OCI-LY1 (cell line): ENCODE results near the gene SUSD6.

Source experiments
- H2AFZ ChIP-seq: fragments of 200-600 bp; sonication (generic), shearing (Covaris generic); 2 replicates; pipeline ENCODE4 v1.6.0; 2014; ENCODE audit warnings: antibody characterized with exemption, mild to moderate bottlenecking, low read length
- H3F3A ChIP-seq: fragments of 200-600 bp; sonication (generic), shearing (Covaris generic); 2 replicates; pipeline ENCODE4 v1.6.0; 2014; ENCODE audit warnings: mild to moderate bottlenecking, antibody characterized with exemption, low read length, moderate library complexity; ENCODE audit not compliant: insufficient read depth
- H3K27ac ChIP-seq: fragments of 200-600 bp; sonication (generic); 2 replicates; pipeline ENCODE4 v1.5.1; 2014; ENCODE audit warnings: low read length, mixed run types, mild to moderate bottlenecking, low read depth; ENCODE audit not compliant: poor library complexity, severe bottlenecking
- H3K27me3 ChIP-seq: fragments of 200-600 bp; sonication (generic); 2 replicates; pipeline ENCODE4 v1.6.0; 2014; ENCODE audit warnings: antibody characterized with exemption, mild to moderate bottlenecking, low read length, moderate library complexity; ENCODE audit not compliant: insufficient read depth
- H3K36me3 ChIP-seq: fragments of 200-600 bp; sonication (generic); 2 replicates; pipeline ENCODE4 v1.6.1; 2014; ENCODE audit warnings: mild to moderate bottlenecking, antibody characterized with exemption, low read length, moderate library complexity, mixed read lengths; ENCODE audit not compliant: insufficient read depth
- H3K4me1 ChIP-seq: fragments of 200-600 bp; sonication (generic); 2 replicates; pipeline ENCODE4 v1.5.1; 2014; ENCODE audit warnings: mild to moderate bottlenecking, low read length, moderate library complexity; ENCODE audit not compliant: insufficient read depth, severe bottlenecking
- H3K4me2 ChIP-seq: fragments of 200-600 bp; sonication (generic), shearing (Covaris generic); 2 replicates; pipeline ENCODE4 v1.6.1; 2014; ENCODE audit warnings: low read length
- H3K4me3 ChIP-seq: fragments of 200-600 bp; sonication (generic); 2 replicates; pipeline ENCODE4 v1.5.1; 2014; ENCODE audit warnings: low read length, low read depth, mild to moderate bottlenecking, mixed read lengths; ENCODE audit not compliant: poor library complexity, severe bottlenecking
- H3K79me2 ChIP-seq: fragments of 200-600 bp; shearing (Covaris generic); 2 replicates; pipeline ENCODE4 v1.6.1; 2016; ENCODE audit warnings: mixed run types, low read length, mixed read lengths; ENCODE audit not compliant: insufficient read depth
- H3K9ac ChIP-seq: fragments of 200-600 bp; sonication (generic), shearing (Covaris generic); 2 replicates; pipeline ENCODE4 v1.6.1; 2014; ENCODE audit warnings: mild to moderate bottlenecking, low read length, mixed read lengths
- H3K9me2 ChIP-seq: fragments of 200-600 bp; sonication (generic), shearing (Covaris generic); 2 replicates; pipeline ENCODE4 v1.6.1; 2014; ENCODE audit warnings: low read depth, mild to moderate bottlenecking, low read length, mixed read lengths
- H3K9me3 ChIP-seq: fragments of 200-600 bp; shearing (Covaris generic); 2 replicates; pipeline ENCODE4 v1.6.1; 2014; ENCODE audit warnings: low read length, mixed read lengths
- H4K20me1 ChIP-seq: fragments of 200-600 bp; sonication (generic), shearing (Covaris generic); 2 replicates; pipeline ENCODE4 v1.6.0; 2016; ENCODE audit warnings: mild to moderate bottlenecking, low read length; ENCODE audit not compliant: insufficient read depth
- CTCF ChIP-seq: fragments of 200-600 bp; sonication (generic), shearing (Covaris generic); IDR thresholded peaks from 2 replicates; pipeline ENCODE4 v1.5.1; 2017; ENCODE audit warnings: mild to moderate bottlenecking, antibody characterized with exemption, low read length, moderate library complexity, mixed read lengths
- EZH2 ChIP-seq: fragments of 200-600 bp; sonication (generic), shearing (Covaris generic); IDR thresholded peaks from 2 replicates; pipeline ENCODE4 v1.8.0; 2017; ENCODE audit warnings: borderline replicate concordance, mixed run types, mild to moderate bottlenecking, antibody characterized with exemption, low read length, moderate library complexity, mixed read lengths

Gene SUSD6

GRCh38 chr14:69675245-69675583 is 63.8 kb downstream of the SUSD6 start:
- H3K27ac ChIP-seq, result no peak overlapping the region
- TF ChIP-seq CTCF (no peak), EZH2 (no peak)
- H3K36me3 ChIP-seq, result peaks cover 45% of the 10 kb centered on the region; the same call in 1 of the 2 replicates
- no peaks in the 10 kb centered on the region for H3F3A ChIP-seq
- H3K9me3 ChIP-seq, result no peaks in the 10 kb centered on the region
- H2AFZ ChIP-seq, result no peak overlapping the region
- no peak overlapping the region for H3K4me2 ChIP-seq
- H3K4me3 ChIP-seq, result no peak overlapping the region
- no peak overlapping the region for H3K9ac ChIP-seq
- peaks cover 93% of the 10 kb centered on the region for H3K79me2 ChIP-seq
- H3K9me2 ChIP-seq, result no peaks in the 10 kb centered on the region
- H3K27me3 ChIP-seq, result no peaks in the 10 kb centered on the region
- 0 out of 2 replicates have a peak, but pooled peaks cover 2% of the 10 kb centered on the region for H4K20me1 ChIP-seq
- peaks cover 50% of the 10 kb centered on the region for H3K4me1 ChIP-seq

- Histone ChIP-seq H3K9me2 (no peaks in the 10 kb centered on the region), H3K4me2 (no peak overlapping the region), H3K9me3 (no peaks in the 10 kb centered on the region), H3K27me3 (no peaks in the 10 kb centered on the region), H3K4me1 (peaks cover 49% of the 10 kb centered on the region), H4K20me1 (0 out of 2 replicates have a peak, but pooled peaks cover 2% of the 10 kb centered on the region), H2AFZ (no peak overlapping the region), H3F3A (no peaks in the 10 kb centered on the region), H3K9ac (no peak overlapping the region), H3K79me2 (peaks cover 93% of the 10 kb centered on the region), H3K27ac (no peak overlapping the region), H3K36me3 (peaks cover 44% of the 10 kb centered on the region; the same call in 1 of the 2 replicates), H3K4me3 (no peak overlapping the region)
- TF ChIP-seq EZH2 (no peak), CTCF (no peak)
Measured at GRCh38 chr14:69675877-69676416, 64.6 kb downstream of the SUSD6 start.

- H3K27ac ChIP-seq, result no peak overlapping the region
- H3K27me3 ChIP-seq, result no peaks in the 10 kb centered on the region
- H3K4me1 ChIP-seq, result peaks cover 49% of the 10 kb centered on the region
- H3K4me3 ChIP-seq, result no peak overlapping the region
- no peak overlapping the region for H3K9ac ChIP-seq
- 0 out of 2 replicates have a peak, but pooled peaks cover 2% of the 10 kb centered on the region for H4K20me1 ChIP-seq
- H3K4me2 ChIP-seq, result no peak overlapping the region
- TF ChIP-seq CTCF (no peak), EZH2 (no peak)
- peaks cover 93% of the 10 kb centered on the region for H3K79me2 ChIP-seq
- no peak overlapping the region for H2AFZ ChIP-seq
- H3F3A ChIP-seq, result no peaks in the 10 kb centered on the region
- peaks cover 51% of the 10 kb centered on the region; the same call in 1 of the 2 replicates for H3K36me3 ChIP-seq
- H3K9me2 ChIP-seq, result no peaks in the 10 kb centered on the region
- H3K9me3 ChIP-seq, result no peaks in the 10 kb centered on the region
Measured at GRCh38 chr14:69676723-69677122, 65.3 kb downstream of the SUSD6 start.
